HG03025 (cell line): ENCODE results near the gene FBXO27.
"Not testable (repeated sequence)": the region's sequence is repeated elsewhere in the genome, so short reads cannot be mapped to it uniquely, and the experiment has no call there.

ENCODE experiments used
- ATAC-seq: cut with Tn5 transposase; IDR thresholded peaks from one replicate; pipeline ENCODE4 v1.9.1; 2021; ENCODE audit warnings: mild to moderate bottlenecking, moderate library complexity; ENCODE audit not compliant: unreplicated experiment, low FRiP score

FBXO27 gene

GRCh38 chr19:38990949-38991697, 41.2 kb downstream of the FBXO27 start:
- ATAC-seq, result no peak

- not testable (repeated sequence) for ATAC-seq
Observed at GRCh38 chr19:38989614-38990013, 42.7 kb downstream of the FBXO27 start.

GRCh38 chr19:38989066-38989605, 43.2 kb downstream of the FBXO27 start:
- ATAC-seq, result no peak

GRCh38 chr19:38988627-38989026, 43.7 kb downstream of the FBXO27 start:
- ATAC-seq, result not testable (repeated sequence)

GRCh38 chr19:38987745-38988144, 44.6 kb downstream of the FBXO27 start:
- not testable (repeated sequence) for ATAC-seq

GRCh38 chr19:38985262-38985661, 47.1 kb downstream of the FBXO27 start:
- ATAC-seq, result no peak

- ATAC-seq, result no peak
Observed at GRCh38 chr19:38980583-38981374, 51.6 kb downstream of the FBXO27 start.

GRCh38 chr19:38979812-38980211, 52.5 kb downstream of the FBXO27 start:
- ATAC-seq, result no peak

GRCh38 chr19:38978326-38978689, 54.0 kb downstream of the FBXO27 start:
- ATAC-seq, result no peak

GRCh38 chr19:38977445-38978325, 54.7 kb downstream of the FBXO27 start:
- no peak for ATAC-seq

GRCh38 chr19:38975861-38976271, 56.5 kb downstream of the FBXO27 start:
- no peak for ATAC-seq

- no peak for ATAC-seq
Observed at GRCh38 chr19:38975214-38975860, 57.0 kb downstream of the FBXO27 start, which contains the start of gene FBXO17. Gene FBXO17, minus strand, starts transcription at chr19:38975742. Its CDS starts 25,423 bp downstream, at chr19:38950319.

GRCh38 chr19:38974624-38975213, 57.6 kb downstream of the FBXO27 start:
- no peak for ATAC-seq
